Suppressor macrophage (primary cell): Measurements from ENCODE around the gene TBL1X.
A peak's percentile ranks its signal among the peaks of the same experiment; 100 is the strongest.
"Not testable (repeated sequence)": the region's sequence is repeated elsewhere in the genome, so short reads cannot be mapped to it uniquely, and the experiment has no call there.

ENCODE experiments used
- DNase-seq, 4 experiments: peaks; one replicate each; pipeline ENCODE4 v3.0.0-alpha.2; 2020 to 2022

Gene TBL1X

DNA sequence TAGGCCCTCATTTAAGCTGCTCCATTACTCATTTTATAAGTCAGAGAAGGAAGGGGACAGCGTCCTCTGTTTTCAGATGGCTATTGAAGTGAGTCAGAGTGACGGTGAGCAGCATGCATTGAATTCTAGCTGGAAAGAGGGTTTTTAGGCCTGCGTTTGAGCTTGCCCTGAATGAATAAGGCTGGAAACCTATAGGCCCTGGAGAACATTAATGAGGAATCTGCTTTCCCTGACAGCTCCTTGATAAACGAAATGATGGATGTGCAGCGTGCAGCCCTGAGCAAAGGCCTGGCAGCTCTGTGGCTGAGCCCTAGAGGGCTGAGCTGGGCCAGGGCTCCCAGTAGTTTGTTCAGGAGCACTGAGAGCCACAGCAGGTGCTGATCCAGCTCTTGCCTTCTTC lies 33.4 kb downstream of the TBL1X start:
- DNase-seq, result no peak

DNA sequence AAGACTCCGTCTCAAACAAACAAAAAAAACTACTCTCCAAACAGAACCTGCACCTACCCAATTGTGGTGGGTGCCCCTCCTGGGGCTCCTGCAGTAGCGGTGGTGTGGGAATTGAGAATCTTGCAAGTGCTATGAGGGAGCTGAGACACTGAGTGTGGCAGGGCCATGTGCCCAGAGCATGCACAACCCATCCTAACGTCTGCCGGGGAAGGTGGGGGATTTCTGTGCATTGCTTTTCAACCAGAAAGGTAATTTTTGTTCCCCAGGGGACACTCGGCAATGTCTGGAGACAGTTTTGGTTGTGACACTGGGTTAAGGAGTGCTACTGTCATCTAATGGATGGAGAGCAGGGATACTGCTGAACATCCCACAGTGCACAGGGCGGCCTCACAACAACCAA lies 35.7 kb downstream of the TBL1X start:
- no peak for DNase-seq

DNA sequence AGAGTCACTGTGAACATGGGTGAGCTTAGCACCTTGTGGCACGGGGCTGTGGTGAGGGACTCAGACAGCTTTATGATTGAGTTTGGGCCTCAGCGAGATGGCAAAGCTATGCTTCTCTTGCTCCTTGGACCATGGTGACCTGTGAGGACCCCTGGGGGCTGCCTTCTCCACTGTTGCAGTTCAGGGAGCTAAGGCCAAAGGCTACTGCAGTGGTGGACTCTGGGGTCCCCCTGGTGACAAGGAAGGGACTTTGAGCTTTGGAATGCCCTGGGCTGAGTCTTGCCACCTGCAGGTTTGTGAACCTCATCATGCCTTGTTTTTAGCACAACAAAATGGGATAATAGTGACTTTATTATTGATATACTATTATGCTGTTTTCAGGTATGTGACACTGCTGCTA lies 36.5 kb downstream of the TBL1X start:
- DNase-seq, result no peak

DNA sequence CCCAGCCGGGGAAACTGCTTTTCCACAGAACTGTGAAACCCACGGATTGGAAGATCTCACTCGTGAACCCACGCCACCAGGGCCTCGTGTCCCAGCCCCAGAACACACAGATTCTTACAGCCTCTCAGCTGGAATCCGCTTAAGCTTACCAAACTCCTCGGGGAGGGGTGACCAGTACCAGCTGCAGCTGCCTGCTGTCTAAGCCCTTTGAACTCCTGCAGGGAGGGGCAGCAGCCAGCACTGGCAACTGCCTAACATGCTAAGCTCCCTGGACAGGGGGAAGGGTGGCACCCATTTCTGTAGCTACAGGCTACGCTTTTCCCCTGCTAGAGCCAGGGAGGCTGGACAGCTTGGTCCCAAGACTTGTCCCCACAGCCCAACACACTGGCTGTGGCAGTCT lies 38.4 kb downstream of the TBL1X start:
- DNase-seq, result no peak

DNA sequence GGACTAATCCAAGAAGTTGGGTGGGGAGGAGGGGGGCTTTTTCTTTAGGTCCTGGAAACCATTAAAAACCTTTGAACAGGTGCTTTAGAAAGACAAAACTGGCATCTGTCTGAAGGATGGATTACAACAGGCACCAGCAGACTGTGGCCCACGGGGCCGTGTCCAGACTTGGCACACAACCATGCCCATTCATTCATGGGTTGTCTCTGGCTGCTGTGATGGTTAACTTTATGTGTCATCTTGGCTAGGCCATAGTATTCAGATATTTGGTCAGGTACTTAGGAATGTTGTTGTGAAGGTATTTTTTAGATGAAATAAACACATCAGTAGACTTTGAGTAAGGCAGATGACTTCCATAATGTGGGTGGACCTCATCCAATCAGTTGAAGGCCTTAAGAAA lies 45.5 kb downstream of the TBL1X start:
- no peak for DNase-seq

DNA sequence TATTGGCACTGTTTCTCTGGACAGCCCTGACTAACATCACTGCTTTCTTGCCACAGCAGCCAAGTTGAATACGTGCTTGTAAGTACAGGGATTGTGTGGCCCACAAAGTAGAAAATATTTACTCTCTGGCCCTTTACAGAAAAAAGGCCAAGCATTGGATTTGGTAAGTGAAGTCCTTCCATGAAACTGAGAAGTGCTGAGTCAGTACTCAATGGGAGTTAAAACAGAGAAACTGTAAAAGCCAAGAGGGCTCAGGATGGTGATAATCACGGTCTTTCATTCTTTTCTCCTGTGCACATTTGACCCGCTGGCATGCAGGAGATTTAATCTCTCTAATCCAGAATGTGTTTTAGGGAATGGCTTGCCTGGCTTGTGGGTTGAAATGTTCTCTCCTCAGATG lies 46.1 kb downstream of the TBL1X start:
- no peak for DNase-seq

DNA sequence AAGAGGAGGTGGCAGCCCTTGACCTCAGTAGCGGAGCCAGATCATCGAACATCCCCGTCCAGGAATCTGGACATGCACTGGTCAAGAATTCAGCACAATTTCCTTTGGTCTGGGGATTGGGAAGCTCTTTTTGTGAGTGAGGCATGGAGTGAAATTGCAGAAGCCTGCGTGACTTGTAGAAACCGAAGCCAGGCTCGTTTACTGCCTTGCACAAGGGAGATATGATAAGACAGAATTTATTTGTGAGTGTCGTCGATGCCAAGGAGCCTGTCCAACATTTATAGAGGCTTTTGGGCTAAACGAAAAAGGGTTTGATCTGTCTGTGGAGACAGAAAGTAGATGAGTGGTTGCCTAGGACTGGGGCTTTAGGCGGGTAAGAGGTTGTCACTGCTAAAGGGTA lies 50.6 kb downstream of the TBL1X start:
- no peak for DNase-seq

DNA sequence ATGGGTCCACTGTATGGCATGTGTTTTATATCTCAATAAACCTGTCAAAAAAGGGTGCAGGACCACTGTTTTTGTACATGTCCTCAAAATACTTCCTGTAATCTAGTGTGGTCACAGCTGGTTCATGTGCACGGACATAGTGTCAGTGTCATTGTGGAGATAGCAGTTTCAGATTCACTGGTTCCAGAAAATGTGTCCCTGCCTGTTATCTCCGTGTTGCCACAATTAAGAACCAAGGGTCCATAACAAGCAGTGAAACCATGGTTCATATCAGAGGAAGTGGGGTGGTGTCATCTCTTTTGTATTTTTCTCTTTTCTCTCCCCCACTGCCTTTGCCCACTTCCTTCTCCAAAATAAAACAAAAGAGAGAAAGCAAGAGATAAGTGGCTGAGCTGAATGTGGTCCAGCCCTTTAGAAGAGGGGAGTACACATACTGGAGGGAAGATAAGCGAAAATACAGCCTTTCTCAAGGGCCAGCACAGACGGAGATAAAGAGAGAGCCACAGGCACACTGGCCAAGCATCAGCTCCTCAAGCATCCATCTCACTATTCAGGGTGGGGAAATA lies 51.2 kb downstream of the TBL1X start:
- DNase-seq, result no peak

DNA sequence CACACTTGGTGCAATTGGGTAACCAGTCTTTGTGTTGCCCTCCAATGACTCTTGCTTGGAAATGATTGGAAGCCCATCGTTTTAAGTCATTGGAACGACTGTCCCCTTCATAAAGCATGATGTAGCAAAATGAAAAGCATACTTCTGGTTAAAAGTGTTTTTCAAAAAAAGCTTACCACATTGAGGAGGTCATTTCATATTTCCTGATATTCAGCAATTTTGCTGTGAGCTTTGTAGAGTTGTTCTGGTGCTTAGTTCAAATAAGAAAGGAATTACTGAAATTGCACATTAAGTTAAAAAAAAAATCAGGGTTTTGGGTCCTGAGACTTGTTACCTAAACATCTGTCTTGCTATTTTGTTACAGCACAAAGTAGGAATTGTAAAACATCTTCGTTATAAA lies 51.8 kb downstream of the TBL1X start:
- DNase-seq, result no peak

DNA sequence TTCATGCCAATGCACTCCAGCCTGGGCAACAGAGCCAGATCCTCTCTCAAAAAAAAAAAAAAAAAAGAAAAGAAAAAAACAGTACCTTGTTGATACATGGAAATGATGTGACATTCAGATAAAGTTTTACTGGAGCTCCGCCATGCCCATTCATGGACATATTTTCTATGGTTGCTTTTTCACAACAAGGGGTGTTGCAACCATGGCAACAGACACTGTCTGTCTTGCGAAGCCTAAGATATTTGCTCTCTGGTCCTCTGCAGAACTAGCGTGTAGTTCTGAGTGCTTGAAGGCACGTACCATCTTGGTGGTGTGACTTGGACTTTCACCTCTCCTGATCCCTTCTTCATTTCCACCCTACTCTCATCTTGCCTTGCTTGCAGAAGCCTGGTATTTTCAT lies 53.2 kb downstream of the TBL1X start:
- no peak for DNase-seq

DNA sequence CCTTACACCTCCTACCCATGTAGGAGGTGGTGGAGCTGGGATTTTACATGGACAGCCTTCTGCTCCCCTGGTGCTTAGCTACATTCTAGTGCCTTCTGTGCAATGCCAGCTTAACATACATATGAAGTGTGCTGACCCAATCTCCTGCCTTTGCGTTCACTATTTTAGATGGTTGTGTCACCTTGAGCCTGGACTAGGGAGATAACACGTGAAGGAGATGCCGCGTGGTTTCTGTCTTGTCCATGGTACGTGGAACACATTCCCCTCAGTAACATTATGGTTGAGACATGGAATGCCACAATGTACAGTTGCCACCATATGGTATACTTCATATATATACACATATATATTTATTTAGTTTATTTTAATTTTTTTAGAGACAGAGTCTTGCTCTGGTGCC lies 54.0 kb downstream of the TBL1X start:
- DNase-seq, result no peak

DNA sequence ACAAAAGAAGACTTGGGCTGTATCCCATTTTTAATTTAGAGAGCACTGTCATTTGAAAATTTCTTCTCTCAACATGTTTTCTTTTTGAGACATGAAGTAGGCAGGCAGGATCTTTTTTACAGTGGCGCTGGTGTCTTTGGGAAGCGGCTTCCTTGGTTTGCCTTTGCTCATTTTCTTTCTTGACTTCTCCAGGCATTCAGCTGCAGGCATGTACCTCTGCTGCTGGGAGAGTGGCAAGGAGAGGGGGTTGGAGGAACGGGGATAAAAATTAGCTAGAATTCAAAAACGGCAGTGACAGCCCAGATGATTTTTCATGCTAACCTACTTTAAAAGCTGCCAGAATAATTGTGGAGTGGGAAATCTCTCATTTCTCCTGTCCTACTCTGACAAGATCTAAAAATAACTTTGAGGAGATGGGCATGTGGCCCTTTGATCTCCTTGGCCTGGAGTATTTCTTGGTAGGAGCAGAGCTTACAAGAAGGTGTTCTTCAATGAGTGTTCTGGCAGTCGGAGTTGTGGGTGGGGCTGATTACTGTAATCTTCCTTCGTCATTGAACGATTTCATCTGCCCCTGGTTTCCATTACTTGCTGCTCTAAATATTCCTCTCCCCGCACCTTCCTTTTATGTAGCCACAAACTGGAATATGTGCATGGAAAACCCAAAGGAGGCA lies 54.8 kb downstream of the TBL1X start:
- DNase-seq, result no peak

DNA sequence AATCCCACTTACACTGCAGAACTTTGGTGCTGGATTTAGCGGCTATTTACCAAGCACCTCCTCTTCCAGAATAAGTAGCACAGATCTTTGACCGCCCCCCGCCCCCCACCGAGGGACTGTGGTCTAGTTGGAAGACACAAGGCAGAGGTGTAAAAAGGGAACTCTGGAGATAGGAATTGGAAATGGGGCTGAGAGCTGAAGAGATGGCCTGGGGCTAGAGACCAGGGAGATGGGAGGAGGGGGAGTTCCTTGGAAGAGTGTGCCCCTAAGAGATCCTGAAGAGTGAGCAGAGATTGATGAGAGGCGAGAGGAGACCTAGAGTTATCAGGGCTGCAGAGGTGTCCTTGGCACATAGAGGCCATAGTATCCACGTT lies 55.3 kb downstream of the TBL1X start:
- no peak for DNase-seq

DNA sequence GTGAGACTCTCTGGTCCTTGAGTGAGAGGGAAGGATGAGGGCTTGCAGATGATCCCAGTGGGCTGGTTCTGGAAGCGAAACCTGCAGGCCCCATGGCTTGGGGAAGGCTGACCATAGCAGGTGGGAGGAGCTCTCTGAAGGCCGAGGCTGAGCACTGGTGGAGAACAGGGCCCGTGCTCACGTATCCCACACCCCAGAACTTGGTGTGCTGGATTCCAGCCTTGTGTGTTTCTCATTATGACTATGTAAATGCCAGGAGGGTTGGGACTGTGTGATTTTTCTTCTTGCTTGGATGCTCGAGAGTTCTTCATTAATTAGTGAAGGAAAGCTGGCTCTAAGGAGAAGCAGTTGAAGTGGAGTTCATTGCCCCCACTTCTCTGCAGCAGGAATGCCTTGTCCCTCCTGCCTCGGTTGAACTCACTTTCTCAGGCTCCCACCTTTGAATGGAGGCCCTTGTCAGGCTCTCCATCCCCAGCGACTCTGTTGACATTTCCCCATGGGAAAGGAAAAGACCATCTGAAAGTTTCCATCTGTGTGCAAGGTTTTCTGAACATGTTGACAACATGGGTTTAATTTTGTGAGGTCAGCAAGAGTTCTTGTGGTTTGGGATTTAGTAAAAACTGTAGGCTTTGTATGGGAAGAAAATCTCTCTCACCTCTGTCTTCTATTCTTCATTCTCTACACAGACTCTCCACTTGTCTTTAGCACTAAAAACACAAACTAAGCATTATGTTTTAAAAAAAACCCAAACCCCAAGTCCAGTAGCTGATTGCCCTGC lies 57.7 kb downstream of the TBL1X start:
- DNase-seq, result no peak

DNA sequence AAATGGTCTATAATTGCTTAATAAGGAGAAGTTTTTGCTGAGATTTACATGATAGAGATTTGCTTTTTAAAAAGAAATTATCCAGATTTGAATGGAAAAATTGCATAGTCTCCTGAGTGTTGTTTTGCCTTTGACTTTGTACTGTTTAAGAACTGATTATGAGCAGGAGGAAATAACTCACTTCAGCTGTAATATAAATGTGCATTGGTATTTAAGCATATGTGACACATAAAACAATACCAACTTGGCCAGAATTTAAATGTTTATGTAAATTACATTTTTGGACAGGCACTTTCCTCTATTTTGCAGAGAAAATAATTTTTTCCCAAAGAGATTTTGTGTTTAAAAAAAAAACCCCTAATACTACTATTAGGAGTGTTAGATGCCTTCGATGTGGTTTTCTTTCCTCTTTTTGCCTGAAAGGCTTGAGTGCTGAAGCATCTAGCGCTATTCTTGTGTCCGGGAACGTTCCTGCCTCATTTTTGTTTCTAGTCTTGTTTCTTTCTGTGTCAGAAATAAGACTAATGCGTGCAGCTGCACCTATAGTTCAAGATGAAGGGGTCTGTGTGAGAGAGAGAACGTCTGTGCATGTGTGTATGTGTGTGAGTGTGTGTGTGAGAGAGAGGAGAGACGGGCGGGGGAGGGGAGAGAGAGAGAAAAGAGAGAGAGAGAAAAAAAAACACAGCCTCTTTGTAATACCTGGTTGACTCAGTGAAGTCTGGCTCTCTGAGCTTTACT lies 60.8 kb downstream of the TBL1X start:
- DNase-seq, result peak in 1 of 4 experiments; percentile 15

DNA sequence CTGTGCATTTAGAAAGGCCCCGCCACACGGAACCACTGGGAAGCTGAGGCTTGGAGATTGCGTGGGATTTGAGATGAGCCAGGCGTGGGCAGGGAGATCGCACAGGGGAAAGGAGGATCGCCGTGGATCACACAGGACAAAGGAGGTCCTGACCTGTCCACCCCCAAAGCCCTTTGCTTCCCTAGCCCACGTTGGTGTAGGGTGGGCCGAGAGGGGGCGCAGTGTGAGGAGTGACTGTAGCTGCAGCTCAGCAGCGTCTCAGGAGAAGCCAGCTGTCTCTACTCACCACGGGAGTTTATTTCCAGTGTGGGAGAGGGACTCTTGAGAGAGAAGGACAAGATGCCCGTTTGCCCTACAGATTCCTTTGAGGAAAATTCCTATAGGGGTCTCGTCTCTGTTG lies 62.1 kb downstream of the TBL1X start:
- DNase-seq, result no peak

DNA sequence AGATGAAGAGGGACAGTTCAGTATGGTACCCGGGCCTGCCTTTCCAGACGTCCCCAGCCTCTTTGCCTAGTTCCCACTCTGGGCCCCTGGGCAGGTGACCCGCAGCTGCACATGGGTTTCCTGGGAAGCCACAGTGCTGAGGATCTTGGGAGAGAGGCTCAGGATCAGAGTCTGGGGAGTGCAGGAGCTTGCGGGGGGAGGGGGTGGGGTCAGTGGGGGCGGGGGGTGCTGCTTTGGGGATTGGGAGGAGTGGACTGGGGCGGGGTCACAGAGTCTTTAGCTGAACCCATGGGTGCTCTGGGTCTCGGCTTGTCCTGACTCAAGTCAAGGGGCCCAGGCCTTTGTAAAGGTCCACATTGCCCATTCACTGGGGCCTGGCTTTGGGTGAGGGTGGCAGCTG lies 63.6 kb downstream of the TBL1X start:
- DNase-seq, result no peak

DNA sequence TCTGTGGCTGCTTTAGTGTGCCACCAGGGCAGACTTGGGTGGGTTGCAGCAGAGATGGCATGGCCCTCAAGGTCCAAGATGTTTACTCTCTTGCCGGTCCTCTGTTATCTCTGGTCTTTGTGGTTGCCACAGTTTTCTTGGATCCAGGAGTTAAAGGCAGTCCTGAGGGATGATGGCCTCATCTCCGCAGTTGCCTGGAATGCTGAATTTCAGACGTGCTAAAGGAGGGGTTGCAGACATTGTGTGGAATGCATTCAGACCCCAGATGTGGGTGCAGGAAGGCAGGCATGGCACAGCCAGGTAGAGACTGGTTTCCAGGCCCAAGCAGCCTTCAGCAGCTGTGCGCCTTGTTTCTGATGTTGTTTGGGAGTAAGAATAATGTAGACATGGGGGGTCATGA lies 64.4 kb downstream of the TBL1X start:
- no peak for DNase-seq

DNA sequence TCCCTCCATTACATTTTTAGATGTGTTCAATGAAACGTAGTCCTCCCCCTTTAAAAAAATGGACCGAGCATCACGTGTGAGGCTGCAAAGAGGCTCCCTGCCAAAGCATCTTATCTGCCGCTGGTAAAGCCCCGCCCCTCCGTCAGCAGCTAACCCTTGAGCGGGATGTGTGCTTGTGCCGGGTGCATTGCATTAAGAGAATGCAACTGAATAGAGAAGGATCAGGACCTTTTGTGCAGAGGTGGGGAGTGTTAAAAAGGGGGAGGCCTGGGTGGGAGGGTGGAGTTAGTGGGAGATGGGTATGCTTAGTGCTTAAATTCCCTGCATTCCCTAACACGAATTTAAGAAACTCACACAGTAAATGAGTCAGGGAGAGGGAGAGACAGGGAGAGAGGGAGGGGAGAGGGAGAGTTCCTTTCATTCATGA lies 66.0 kb downstream of the TBL1X start:
- DNase-seq, result peak; percentile 2 to 44 (median 22)

DNA sequence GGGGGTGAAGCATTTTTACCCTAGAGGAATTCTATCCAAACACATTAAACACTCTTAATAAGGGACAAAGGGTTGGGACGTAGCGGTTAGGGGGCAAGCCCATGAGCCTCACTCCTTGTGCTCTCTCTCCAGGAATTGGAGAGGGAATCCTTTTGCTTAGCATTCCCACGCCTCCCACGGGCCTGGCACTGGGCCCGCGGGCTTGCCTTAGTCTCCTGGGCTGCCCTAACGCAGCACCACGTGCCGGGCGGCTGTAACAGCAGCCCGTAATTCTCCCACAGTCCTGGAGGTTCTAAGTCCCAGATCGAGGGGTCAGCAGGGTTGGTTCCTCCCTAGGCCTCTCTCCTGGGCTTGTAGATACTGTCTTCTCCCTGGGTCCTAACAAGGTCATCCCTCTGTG lies 67.5 kb downstream of the TBL1X start:
- DNase-seq, result no peak

DNA sequence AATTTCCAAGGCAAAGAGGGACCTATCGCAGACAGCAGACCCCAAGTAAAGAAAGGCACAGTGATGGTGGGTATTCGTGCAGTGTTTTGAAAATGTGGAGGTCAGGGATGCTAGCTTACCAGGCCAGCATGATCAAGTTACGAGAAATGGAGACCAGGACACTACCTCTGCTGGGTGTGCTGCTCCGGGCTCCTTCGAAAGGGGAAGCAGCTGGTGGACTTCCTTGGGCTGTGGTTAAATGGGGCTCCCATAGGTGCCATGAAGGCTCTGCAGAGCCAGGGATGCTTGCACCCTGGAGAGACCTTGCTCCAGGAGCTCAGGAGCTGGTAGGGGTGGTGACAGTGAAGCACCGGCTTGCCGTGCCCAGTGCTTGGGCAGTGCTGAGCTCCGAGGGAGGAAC lies 68.8 kb downstream of the TBL1X start:
- peak in 3 of 4 experiments; percentile 1 to 12 (median 4) for DNase-seq

DNA sequence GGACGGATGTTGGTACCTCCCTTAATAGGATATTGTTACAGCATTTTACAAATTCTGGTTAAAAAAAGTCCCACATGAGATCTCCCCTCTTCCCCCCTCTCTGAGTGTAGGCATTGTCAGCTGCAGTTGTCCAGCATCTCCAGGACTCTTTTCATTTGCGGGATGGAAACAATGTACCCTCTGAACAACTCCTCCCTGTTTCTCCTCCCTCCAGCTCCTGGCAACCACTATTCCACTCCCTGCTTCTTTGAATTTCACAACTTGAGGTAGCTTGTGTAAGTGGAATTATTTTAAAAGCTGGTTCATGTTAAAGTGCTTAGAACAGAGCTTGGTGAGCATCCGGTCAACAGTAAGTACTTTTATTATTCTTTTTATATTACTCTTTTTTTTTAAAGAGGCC lies 69.8 kb downstream of the TBL1X start:
- no peak for DNase-seq

DNA sequence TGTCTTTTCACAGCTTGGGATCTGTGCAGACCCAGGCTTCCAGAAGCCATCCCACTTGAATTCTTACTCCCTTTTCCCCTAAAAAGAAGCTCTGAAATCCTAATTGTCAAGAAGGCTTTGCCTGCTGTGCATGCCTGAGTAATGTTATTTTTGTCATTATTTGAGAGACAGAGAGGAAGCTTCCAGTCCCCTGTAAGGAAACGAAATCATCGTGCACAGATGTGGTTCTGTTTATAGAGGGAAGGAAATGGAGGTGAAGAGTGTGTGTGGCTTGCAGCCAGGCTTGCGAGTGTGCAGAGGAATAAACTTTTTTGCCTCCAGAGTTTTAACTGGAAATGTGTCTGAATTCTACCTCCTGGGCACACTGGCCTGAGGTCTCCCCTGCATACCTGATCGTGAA lies 70.2 kb downstream of the TBL1X start:
- no peak for DNase-seq

DNA sequence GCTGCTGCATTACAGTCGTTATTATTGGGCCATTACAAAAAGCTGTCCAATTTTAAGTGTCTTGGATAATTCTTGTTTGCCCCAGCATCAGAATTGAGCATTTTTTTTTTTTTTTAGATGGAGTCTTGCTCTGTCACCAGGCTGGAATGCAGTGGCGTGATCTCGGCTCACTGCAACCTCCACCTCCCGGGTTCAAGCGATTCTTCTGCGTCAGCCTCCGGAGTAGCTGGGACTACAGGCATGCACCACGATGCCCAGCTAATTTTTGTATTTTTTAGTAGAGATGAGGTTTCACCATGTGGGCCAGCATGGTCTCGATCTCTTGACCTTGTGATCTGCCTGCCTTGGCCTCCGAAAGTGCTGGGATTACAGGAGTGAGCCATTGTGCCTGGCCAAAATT lies 71.3 kb downstream of the TBL1X start:
- not testable (repeated sequence) for DNase-seq
